Stomach (tissue), 4 donors: ENCODE results near the gene PTGDR2.

Experiments
- CTCF ChIP-seq, 7 experiments: fragments of 450-650 bp in 4 of 7; fragments of 200-600 bp in 3 of 7; sonication (generic) in 3 of 7; IDR thresholded peaks; one replicate each; pipeline ENCODE4 v1.5.1; 2016 to 2019; ENCODE audit warnings: antibody characterized with exemption in 7 of 7, control low read depth in 2 of 7, mild to moderate bottlenecking in 1 of 7
- EP300 ChIP-seq: sonication (generic); formaldehyde crosslinking; IDR thresholded peaks from one replicate; pipeline ENCODE4 v1.6.1; 2017; ENCODE audit warnings: antibody characterized with exemption
- POLR2A ChIP-seq, 4 donors: fragments of 450-650 bp; IDR thresholded peaks; one replicate each; pipeline ENCODE4 v1.6.1; 2016; ENCODE audit warnings: antibody characterized with exemption in 4 of 4, control low read depth in 2 of 4, mild to moderate bottlenecking in 1 of 4, moderate library complexity in 1 of 4

- no peak for TF ChIP-seq POLR2A (IDR thresholded peaks at IDR 0.05)
- TF ChIP-seq CTCF (IDR thresholded peaks at IDR 0.05): no peak
- no peak for TF ChIP-seq EP300
These were observed 15.8 kb upstream of the PTGDR2 start for GRCh38 chr11:60871378-60872061.
